Thymus (tissue), 11 donors: ENCODE measurements around the gene BAZ1A. TPM values are rescaled to one million over a fixed set of nuclear protein-coding genes. Genes with fewer than 3 reads are reported as not detected.
"Not testable (repeated sequence)": the region's sequence is repeated elsewhere in the genome, so short reads cannot be mapped to it uniquely, and the experiment has no call there.

Experiments used
- DNase-seq, 9 donors: peaks; one replicate each; pipeline ENCODE4 v3.0.0-alpha.2; 2013; ENCODE audit warnings: low spot score in 9 of 9, low read depth in 6 of 9, missing footprints in 1 of 9
- H3K27ac ChIP-seq, 2 donors: one replicate each; pipeline ENCODE4 v1.5.1; 2013; ENCODE audit warnings: control low read depth in 1 of 2, low read depth in 1 of 2, low read length in 1 of 2, mild to moderate bottlenecking in 1 of 2, moderate library complexity in 1 of 2
- H3K27me3 ChIP-seq, 2 donors: one replicate each; pipeline ENCODE4 v1.5.1; 2013; ENCODE audit warnings: low read length in 1 of 2; ENCODE audit not compliant: control insufficient read depth in 2 of 2, insufficient read depth in 1 of 2
- H3K36me3 ChIP-seq, 2 donors: one replicate each; pipeline ENCODE4 v1.5.1; 2013; ENCODE audit warnings: low read length in 1 of 2, mild to moderate bottlenecking in 1 of 2, moderate library complexity in 1 of 2; ENCODE audit not compliant: control insufficient read depth in 2 of 2, insufficient read depth in 2 of 2
- H3K4me1 ChIP-seq, 2 donors: one replicate each; pipeline ENCODE4 v1.5.1; 2013; ENCODE audit warnings: low read length in 2 of 2; ENCODE audit not compliant: control insufficient read depth in 2 of 2, insufficient read depth in 2 of 2
- H3K4me3 ChIP-seq, 2 donors: one replicate each; pipeline ENCODE4 v1.5.1; 2013; ENCODE audit warnings: low read length in 2 of 2, control low read depth in 1 of 2, mild to moderate bottlenecking in 1 of 2
- H3K9me3 ChIP-seq, 2 donors: one replicate each; pipeline ENCODE4 v1.5.1; 2013; ENCODE audit warnings: low read length in 1 of 2, mild to moderate bottlenecking in 1 of 2; ENCODE audit not compliant: control insufficient read depth in 2 of 2, insufficient read depth in 1 of 2
- WGBS: extraction: QIAGEN DNeasy Blood & Tissue Kit; methylation state at CpG from one replicate; pipeline ENCODE4 v1.1.7; 2013; 5-methylcytosine and 5-hydroxymethylcytosine counted together
- polyA plus RNA-seq: library from polyadenylated mRNA; stranded (reverse); fragments of 200-250 nt; gene quantifications from one replicate; pipeline ENCODE4 v1.2.3, GENCODE V29; 2013
- total RNA-seq: library from RNA; stranded (reverse); fragments of 120-200 nt; gene quantifications from one replicate; pipeline ENCODE4 v1.2.4, GENCODE V29; 2013
- donor health status: healthy.

Gene BAZ1A
- total and polyA plus RNA-seq, 2 donors: 41.2 to 45.6 TPM

DNA sequence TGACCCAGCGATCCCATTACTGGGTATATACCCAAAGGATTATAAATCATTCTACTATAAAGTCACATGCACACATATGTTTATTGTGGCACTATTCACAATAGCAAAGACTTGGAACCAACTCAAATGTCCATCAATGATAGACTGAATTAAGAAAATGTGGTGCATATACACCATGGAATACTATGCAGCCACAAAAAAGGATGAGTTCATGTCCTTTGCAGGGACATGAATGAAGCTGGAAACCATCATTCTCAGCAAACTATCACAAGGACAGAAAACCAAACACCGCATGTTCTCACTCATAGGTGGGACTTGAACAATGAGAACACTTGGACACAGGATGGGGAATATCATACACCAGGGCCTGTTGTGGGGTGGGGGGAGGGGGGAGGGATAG is 76.3 kb downstream of the BAZ1A start:
- not testable (repeated sequence) for H3K27ac ChIP-seq, H3K27me3 ChIP-seq, H3K4me1 ChIP-seq, H3K9me3 ChIP-seq, DNase-seq, H3K4me3 ChIP-seq
- 98% methylated on average over 2 of the region's 2 CpGs for whole genome bisulfite sequencing
- peaks cover 27 to 55% of the 10 kb centered on the region in 2 donors for H3K36me3 ChIP-seq

DNA sequence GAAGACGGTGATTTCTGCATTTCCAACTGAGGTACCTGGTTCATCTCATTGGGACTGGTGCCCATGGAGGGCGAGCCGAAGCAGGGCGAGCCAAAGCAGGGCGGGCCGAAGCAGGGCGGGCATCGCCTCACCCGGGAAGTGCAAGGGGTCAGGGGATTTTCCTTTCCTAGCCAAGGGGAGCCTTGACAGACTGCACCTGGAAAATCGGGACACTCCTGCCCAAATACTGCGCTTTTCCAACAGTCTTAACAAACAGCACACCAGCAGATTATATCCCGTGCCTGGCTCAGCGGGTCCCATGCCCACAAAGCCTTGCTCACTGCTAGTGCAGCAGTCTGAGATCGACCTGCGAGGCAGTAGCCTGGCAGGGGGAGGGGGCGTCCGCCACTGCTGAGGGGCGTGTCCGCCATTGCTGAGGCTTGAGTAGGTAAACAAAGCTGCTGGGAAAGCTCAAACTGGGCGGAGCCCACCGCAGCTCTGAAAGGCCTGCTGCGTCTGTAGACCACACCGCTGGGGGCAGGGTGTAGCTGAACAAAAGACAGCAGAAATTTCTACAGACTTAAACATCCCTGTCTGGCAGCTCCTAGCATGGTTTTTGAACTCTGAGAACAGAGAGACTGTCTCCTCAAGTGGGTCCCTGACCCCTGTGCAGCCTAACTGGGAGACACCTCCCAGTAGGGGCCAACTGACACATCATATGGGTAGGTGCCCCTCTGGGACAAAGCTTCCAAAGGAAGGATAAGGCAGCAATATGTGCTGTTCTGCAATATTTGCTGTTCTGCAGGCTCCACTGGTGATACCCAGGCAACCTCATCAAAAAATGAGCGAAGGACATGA is 77.2 kb downstream of the BAZ1A start:
- 92% methylated on average over 24 of the region's 24 CpGs for WGBS
- Histone ChIP-seq H3K4me3 (no peak overlapping the region), H3K4me1 (no peaks in the 10 kb centered on the region), H3K36me3 (peaks cover 27 to 59% of the 10 kb centered on the region in 2 donors), H3K27ac (no peak overlapping the region), H3K9me3 (no peaks in the 10 kb centered on the region), H3K27me3 (no peaks in the 10 kb centered on the region)
- no peak for DNase-seq

DNA sequence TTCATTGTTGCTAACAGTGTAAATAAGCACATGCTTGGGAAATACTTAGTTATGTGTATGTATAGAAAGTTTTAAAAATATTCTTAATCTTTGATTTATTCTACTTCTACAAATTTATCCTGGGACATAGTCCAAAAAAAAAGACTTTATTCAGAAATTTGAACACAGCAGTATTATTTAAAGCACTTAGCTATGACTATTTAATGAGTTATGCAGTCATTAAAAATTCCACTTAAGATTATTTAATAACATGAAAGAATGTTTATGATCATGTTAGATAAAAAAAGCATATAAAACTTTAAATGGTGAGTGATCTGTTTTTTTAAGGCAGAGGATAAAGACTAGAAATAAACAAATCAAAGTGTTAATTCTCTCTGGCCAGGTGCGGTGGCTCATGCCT is 78.3 kb downstream of the BAZ1A start:
- 92% methylated on average over 1 of the region's 1 CpG for WGBS

DNA sequence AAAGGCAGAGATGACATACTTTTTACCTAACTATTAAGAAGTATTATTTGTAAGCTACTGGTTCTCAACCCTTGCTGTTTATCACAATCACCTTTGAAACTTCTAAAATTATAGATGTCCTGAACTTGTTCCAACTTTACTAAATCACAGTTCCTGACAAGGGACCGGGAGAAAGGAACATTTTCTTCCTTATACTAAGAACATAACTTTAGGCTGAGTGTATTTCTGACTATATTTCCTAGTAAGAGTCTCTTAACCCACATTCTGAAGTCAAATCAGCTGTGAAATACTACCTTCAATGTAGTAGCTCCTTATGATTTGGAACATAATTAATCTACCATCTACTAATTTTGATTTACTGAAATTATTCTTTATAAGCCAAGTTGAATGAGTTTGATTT is 80.2 kb downstream of the BAZ1A start:
- 89% methylated on average over 1 of the region's 1 CpG for WGBS

More for the DNA sequence above, 78.3 kb downstream of the BAZ1A start:
- DNase-seq: no peak
- Histone ChIP-seq H3K27ac (no peak overlapping the region), H3K36me3 (peaks cover 23 to 55% of the 10 kb centered on the region in 2 donors), H3K9me3 (no peaks in the 10 kb centered on the region), H3K4me1 (no peaks in the 10 kb centered on the region), H3K4me3 (no peak overlapping the region), H3K27me3 (no peaks in the 10 kb centered on the region)

DNA sequence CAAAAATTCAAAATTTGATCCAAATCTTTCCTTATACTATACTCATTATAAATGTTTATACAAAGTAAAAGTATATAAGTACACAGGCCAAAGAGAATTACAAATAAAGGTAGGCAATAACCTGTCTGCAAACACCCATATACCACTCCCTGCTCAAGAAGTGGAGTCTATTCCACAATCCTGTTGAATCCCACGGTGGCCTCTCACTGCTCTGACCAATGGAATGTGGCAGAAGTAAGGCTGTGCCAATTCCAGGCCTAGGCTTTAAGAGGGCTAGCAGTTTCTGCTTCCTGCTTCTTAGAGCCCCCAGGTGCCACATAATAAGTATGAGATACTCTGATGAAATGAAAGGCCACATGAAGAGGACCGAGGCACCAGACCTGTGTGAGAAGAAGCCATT is 80.9 kb downstream of the BAZ1A start:
- DNase-seq: no peak
- WGBS: 98% methylated on average over 2 of the region's 2 CpGs
- H3K27ac ChIP-seq: no peak overlapping the region
- no peak overlapping the region for H3K4me3 ChIP-seq
- no peaks in the 10 kb centered on the region for H3K9me3 ChIP-seq
- H3K36me3 ChIP-seq: peaks cover 28 to 48% of the 10 kb centered on the region in 2 donors
- H3K27me3 ChIP-seq: no peaks in the 10 kb centered on the region
- no peaks in the 10 kb centered on the region for H3K4me1 ChIP-seq

More for the DNA sequence above, 80.2 kb downstream of the BAZ1A start:
- no peaks in the 10 kb centered on the region for H3K27me3 ChIP-seq
- no peaks in the 10 kb centered on the region for H3K9me3 ChIP-seq
- no peak for DNase-seq
- H3K36me3 ChIP-seq: peaks cover 31 to 56% of the 10 kb centered on the region in 2 donors
- no peak overlapping the region for H3K4me3 ChIP-seq
- H3K4me1 ChIP-seq: no peaks in the 10 kb centered on the region
- H3K27ac ChIP-seq: no peak overlapping the region

DNA sequence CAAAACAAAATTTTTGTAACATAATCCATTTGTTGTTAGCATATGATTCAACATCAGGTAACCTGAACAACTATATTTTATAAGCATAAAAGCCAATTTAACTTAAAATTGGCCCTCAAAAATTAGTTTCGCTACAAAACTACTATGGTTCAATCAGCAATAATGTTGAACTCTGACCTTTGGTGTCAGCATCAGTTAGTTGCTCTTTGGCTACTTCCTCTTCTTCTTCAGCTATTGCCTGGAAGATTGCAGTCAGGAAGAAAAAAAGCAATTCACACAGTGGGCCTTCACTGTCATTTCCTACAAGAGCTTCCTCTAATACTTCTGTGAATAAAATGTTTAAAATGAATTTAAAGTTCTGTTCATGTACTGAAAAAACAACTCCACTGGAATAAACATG is 82.6 kb downstream of the BAZ1A start:
- peaks cover 27 to 45% of the 10 kb centered on the region in 2 donors for H3K36me3 ChIP-seq
- no peak for DNase-seq
- no peaks in the 10 kb centered on the region for H3K9me3 ChIP-seq
- H3K27me3 ChIP-seq: no peaks in the 10 kb centered on the region
- H3K27ac ChIP-seq: no peak overlapping the region
- 99% methylated on average over 1 of the region's 1 CpG for WGBS
- H3K4me3 ChIP-seq: no peak overlapping the region
- no peaks in the 10 kb centered on the region for H3K4me1 ChIP-seq

DNA sequence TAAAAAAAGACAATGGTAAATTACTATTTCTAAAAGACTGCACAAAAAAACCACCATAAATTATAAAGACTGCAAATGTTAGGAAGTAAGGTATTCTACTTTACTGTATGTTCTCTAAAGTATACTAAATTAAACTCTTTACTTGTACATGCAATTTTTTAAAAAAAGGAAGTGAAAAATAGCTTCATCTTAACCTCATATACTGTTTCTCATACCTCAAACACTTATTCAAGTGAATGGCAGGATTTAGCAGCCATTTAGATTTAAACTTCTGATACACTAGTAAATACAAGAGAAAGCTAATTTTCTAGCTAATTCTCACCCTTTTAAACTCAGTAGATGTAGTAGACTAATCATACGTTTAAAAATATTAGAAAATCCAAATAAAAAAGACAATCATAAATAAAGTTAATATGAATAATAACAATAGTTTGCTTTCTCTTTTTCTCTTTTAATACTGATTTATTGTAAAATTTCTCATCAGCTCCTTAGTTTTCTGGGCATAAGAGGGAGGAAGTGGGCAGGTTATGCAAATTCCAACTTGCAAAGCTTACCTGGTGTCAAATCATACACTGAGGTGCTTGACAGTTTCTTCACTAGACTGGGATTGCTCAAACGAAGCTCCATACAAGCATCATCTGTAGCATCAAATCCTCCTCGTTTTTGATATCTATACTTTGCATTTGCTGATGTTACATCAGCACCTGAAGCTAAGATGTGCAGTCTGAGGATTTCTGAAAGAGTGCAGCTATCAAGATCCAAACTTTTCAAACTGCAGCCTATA is 89.7 kb downstream of the BAZ1A start:
- no peak overlapping the region for H3K27ac ChIP-seq
- H3K27me3 ChIP-seq: no peaks in the 10 kb centered on the region
- no peak overlapping the region for H3K4me3 ChIP-seq
- H3K36me3 ChIP-seq: peaks cover 19 to 32% of the 10 kb centered on the region in 2 donors
- no peaks in the 10 kb centered on the region for H3K9me3 ChIP-seq
- no peak for DNase-seq
- H3K4me1 ChIP-seq: no peaks in the 10 kb centered on the region
- WGBS: 92% methylated on average over 3 of the region's 3 CpGs

DNA sequence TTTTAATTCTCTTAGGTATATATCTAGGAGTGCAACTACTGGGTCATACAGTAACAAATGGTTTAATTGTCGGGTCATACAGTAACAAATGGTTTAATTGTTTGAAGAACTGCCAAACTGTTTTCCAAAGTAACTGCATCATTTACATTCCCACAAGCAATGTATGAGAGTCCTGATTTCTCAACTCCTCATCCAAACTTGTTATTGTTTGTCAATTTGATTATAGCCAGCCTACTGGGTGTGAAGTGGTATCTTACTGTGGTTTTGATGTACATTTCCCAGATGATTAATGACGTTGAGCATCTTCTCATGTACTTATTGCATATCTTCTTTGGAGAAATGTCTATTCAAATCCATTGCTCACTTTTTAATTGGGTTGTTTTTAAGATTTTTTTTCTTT is 93.1 kb downstream of the BAZ1A start:
- 99% methylated on average over 2 of the region's 2 CpGs for WGBS
- no peak for DNase-seq
- no peaks in the 10 kb centered on the region for H3K9me3 ChIP-seq
- H3K36me3 ChIP-seq: peaks cover 18 to 34% of the 10 kb centered on the region in 2 donors
- H3K27ac ChIP-seq: no peak overlapping the region
- H3K4me1 ChIP-seq: no peaks in the 10 kb centered on the region
- H3K4me3 ChIP-seq: no peak overlapping the region
- H3K27me3 ChIP-seq: no peaks in the 10 kb centered on the region

DNA sequence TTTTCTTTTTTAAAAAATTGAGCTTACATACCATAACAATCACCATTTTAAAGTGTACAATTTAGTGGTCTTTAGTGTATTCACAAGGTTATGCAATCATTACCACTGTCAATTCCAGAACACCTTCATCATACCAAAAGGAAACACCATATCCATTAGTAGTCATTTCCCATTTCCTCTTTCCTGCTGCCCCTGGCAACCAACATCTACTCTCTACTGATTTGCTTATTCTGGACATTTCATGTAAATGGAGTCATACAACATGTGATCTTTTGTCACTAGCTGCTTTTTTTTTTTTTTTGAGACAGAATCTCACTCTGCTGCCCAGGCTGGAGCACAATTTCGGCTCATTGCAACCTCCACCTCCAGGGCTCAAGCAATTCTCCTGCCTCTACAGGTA is 93.9 kb downstream of the BAZ1A start:
- Histone ChIP-seq H3K27me3 (no peaks in the 10 kb centered on the region), H3K9me3 (no peaks in the 10 kb centered on the region), H3K4me3 (no peak overlapping the region), H3K36me3 (peaks cover 18 to 34% of the 10 kb centered on the region in 2 donors), H3K27ac (no peak overlapping the region), H3K4me1 (no peaks in the 10 kb centered on the region)
- no peak for DNase-seq
- 100% methylated on average over 1 of the region's 1 CpG for WGBS
